ENCODE data around the gene TP53TG3.
"Not testable (repeated sequence)": the region's sequence is repeated elsewhere in the genome, so short reads cannot be mapped to it uniquely, and the experiment has no call there.

The TP53TG3 gene, protein sequence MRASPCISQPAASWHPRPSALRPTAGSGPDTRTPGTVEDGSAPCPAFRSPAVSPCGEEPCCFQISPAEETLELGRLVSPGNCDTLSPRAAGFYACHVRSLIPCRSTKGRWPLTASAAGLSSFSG

DNA sequence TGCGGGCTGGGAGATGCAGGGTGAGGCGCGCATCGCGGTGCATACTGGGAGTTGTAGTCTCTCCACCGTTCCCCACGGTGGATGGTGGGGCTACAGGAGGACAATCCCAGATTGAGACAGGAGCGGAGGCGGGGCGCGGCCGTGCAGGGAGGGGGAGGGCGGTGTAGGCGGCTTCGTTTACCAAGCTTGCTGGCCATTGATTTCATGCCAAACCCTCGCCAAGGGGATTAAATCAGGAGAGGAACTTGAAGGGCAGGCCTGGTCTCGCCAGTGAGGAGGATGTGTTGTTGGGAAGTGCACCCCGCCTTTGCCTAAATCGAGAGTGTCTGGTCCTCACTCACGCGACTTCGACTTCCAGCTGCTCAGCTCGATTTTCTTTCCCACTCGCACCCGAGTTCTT is at the start of gene TP53TG3:
TP53TG3 (minus strand) TSS at position 101 of the 400 bp plus-strand sequence; CDS start at position 33, 68 bp downstream.
- H3K27ac ChIP-seq; DNase-seq (ENCODE audit: low spot score); CTCF ChIA-PET; POLR2A ChIA-PET (ENCODE audit: low non-redundant PET): not testable (repeated sequence)

DNA sequence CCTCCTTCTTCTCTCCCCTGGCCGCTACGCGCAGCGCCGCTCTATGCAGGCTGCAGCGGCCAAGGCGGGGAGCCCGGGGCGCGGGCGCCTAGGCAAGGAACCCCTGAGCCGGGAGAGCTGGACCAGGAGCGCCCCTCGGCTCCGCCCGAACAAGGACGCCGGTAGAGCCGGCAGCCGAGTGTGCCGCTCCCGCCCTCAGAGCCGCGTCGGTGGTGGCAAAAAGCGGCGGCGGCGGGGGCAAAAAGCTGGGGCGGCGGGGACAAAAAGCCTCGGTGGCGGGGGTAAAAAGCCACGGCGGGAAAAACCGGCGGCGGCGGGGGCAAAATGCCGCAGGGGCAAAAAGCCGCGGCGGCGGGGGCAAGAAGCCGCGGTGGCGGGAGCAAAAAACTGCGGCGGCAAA is 25.1 kb downstream of the TP53TG3 start:
- H3K27ac ChIP-seq; CTCF ChIA-PET; POLR2A ChIA-PET (ENCODE audit: low non-redundant PET); DNase-seq (ENCODE audit: low spot score): not testable (repeated sequence)

- POLR2A ChIA-PET (ENCODE audit: low non-redundant PET); DNase-seq (ENCODE audit: low spot score); CTCF ChIA-PET; H3K27ac ChIP-seq: not testable (repeated sequence)
Measured at GRCh38 chr16:32647562-32647961, 28.4 kb downstream of the TP53TG3 start.

- H3K27ac ChIP-seq; DNase-seq (ENCODE audit: low spot score); POLR2A ChIA-PET (ENCODE audit: low non-redundant PET); CTCF ChIA-PET: not testable (repeated sequence)
Measured at GRCh38 chr16:32646780-32647179, 29.2 kb downstream of the TP53TG3 start.

- CTCF ChIA-PET; H3K27ac ChIP-seq; POLR2A ChIA-PET (ENCODE audit: low non-redundant PET); DNase-seq (ENCODE audit: low spot score): not testable (repeated sequence)
Measured at GRCh38 chr16:32646177-32646576, 29.8 kb downstream of the TP53TG3 start.

- POLR2A ChIA-PET (ENCODE audit: low non-redundant PET); H3K27ac ChIP-seq; DNase-seq (ENCODE audit: low spot score); CTCF ChIA-PET: not testable (repeated sequence)
Measured at GRCh38 chr16:32645278-32645908, 30.6 kb downstream of the TP53TG3 start.

- POLR2A ChIA-PET (ENCODE audit: low non-redundant PET); CTCF ChIA-PET; DNase-seq (ENCODE audit: low spot score); H3K27ac ChIP-seq: not testable (repeated sequence)
Measured at GRCh38 chr16:32644715-32645114, 31.2 kb downstream of the TP53TG3 start.

DNA sequence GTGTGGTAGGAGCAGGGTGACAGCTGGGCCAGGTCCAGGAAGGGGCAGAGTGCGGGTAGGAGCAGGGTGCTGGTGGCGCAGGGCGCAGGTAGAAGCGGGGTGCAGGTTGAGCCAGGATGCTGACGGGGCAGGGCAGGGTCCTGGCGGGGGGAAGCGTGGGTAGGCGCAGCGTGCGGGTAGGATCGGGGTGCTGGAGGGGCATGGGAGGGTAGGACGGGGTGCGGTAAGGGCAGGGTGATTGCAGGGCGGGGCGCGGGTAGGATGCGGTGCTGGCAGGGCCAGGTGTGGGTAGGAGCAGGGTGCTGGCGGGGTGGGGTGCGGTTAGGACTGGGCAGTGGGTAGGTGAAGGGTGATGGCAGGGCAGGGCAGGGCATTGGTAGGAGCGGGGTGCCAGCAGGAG is 38.4 kb downstream of the TP53TG3 start:
- DNase-seq (ENCODE audit: low spot score); POLR2A ChIA-PET (ENCODE audit: low non-redundant PET); CTCF ChIA-PET; H3K27ac ChIP-seq: not testable (repeated sequence)

GRCh38 chr16:32632096-32632495 is 43.9 kb downstream of the TP53TG3 start:
- CTCF ChIA-PET = interaction anchor here (0.6 kb wide), 1 partner anchor 396 kb away, joined by 3 read pairs; no protein-coding TSS in a partner anchor
- DNase-seq (ENCODE audit: low spot score); H3K27ac ChIP-seq; POLR2A ChIA-PET (ENCODE audit: low non-redundant PET): not testable (repeated sequence)

Data from RWPE1 (cell line).